DMS 273 treated with DMSO at 0.1 percent for 48 hours (cell line): ENCODE results near the gene DEXI.
A peak's percentile ranks its signal among the peaks of the same experiment; 100 is the strongest.
"Not testable (repeated sequence)": the region's sequence is repeated elsewhere in the genome, so short reads cannot be mapped to it uniquely, and the experiment has no call there.

ENCODE experiments used
- DNase-seq: peaks from one replicate; lab custom pipeline; 2025; lab: John Stamatoyannopoulos, UW

Gene DEXI

DNA sequence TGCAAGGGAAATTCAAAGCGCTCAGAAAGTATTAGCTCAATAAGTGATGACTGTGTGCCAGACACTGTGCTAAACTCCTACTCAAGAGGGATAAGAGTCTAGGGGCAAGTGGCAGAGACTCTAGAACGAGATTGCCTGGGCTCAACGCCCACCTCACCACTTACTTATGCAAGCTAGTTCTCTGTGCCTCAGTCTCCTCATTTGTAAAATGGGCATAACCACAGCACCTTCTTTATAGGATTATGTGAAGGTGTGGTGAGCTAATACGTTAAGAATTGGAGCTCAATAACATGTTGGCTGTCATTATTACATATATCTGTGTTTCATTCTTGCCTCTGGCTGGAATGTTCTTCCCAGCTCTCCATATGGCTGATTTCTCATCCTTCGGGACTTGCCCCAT, 15.4 kb downstream of the DEXI start:
- DNase-seq: no peak

GRCh38 chr16:10926094-10926493, 16.2 kb downstream of the DEXI start:
- DNase-seq: no peak

DNA sequence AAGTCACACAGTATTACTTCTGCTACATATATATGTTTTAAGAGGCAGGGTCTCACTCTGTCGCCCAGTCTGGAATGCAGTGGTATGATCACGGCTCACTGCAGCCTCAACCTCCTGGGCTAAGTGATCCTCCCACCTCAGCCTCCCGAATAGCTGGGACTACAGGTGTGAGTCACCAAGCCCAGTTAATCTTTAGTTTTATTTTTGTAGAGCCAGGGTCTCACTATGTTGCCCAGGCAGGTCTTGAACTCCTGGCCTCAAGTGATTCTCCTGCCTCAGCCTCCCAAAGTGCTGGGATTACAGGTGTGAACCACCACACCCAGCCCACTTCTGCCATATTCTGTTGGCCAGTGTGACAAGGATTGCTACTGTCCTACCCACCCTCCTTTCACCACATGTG, 17.0 kb downstream of the DEXI start:
- not testable (repeated sequence) for DNase-seq

DNA sequence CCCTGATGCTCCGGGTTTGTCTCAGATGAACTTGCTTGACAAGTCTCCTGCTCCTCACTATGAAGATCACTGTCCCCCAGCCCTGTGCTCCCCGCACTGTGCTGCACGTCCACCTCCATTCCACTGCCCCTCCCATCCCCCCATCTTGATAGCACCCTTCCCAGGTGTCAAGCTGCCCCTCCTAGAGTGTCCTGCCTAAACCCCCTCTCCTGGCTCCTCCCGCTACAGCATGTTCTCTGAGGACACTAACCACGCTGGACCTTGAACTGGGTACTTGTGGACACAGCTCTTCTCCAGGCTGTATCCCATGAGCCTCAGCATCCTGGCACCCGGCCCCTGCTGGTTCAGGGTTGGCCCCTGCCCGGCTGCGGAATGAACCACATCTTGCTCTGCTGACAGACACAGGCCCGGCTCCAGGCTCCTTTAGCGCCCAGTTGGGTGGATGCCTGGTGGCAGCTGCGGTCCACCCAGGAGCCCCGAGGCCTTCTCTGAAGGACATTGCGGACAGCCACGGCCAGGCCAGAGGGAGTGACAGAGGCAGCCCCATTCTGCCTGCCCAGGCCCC, 18.5 kb downstream of the DEXI start:
- no peak for DNase-seq

- no peak for DNase-seq
Observed at GRCh38 chr16:10923146-10923649, 19.1 kb downstream of the DEXI start.

GRCh38 chr16:10922328-10923145, 19.7 kb downstream of the DEXI start:
- no peak for DNase-seq

DNA sequence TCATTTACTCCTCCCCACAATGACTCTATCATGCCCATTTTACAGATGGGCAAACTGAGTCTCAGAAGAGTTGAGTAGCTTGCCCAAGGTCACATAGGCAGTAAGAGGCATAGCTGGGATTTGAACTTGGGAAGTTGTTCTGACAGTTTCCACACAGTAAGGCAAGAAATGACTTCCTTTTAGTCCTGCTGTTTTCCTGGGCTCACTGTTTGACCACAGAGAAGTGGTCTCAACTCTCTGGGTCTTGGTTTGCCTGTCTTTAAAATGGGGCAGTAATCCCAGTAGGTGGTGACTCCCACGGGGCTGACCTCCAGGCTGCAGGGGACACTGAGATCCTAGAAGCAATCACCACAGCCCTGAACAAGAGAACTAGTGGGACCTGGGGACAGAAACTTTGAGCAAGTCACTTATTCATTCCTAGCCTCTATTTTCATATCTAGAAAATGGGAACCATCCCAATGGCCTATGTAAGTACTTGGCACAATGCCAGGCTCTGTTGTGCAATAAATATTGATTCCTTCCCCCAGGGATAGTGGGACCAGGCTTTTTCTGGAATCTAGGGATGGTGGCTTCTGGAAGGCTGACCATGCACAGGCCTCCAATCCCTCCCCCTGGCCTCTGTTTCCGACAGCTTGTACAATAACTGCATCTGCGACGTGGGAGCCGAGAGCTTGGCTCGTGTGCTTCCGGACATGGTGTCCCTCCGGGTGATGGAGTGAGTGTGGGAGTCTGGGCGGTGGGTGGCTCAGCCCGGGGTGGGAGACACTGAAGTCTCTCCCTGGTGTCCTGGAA, 20.5 kb downstream of the DEXI start:
- no peak for DNase-seq

- no peak for DNase-seq
Observed at GRCh38 chr16:10920726-10921427, 21.4 kb downstream of the DEXI start.

DNA sequence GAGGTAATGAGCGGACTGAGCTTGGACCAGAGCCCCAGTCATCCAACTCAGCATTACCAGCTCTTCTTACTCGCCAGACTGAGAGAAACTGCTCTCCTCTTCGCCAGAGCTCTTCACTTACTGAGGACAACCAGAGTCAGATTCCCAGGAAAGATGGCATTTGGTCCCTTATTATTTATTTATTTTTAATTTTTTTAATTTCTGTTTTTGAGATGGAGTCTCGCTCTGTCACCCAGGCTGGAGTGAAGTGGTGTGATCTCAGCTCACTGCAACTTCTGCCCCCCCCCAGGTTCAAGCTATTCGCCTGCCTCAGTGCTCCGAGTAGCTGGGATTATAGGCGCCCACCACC, 23.3 kb downstream of the DEXI start:
- no peak for DNase-seq

- DNase-seq: peak; percentile 59
Observed at GRCh38 chr16:10918294-10919002, 23.8 kb downstream of the DEXI start.

- no peak for DNase-seq
Observed at GRCh38 chr16:10916534-10916933, 25.7 kb downstream of the DEXI start.

- DNase-seq: no peak
Observed at GRCh38 chr16:10911267-10911666, 31.0 kb downstream of the DEXI start.

DNA sequence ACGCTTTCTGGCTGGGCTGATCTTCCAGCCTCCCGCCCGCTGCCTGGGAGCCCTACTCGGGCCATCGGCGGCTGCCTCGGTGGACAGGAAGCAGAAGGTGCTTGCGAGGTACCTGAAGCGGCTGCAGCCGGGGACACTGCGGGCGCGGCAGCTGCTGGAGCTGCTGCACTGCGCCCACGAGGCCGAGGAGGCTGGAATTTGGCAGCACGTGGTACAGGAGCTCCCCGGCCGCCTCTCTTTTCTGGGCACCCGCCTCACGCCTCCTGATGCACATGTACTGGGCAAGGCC, 34.6 kb downstream of the DEXI start:
- no peak for DNase-seq

- no peak for DNase-seq
Observed at GRCh38 chr16:10906914-10907756, 35.1 kb downstream of the DEXI start.

GRCh38 chr16:10906482-10906881, 35.8 kb downstream of the DEXI start:
- DNase-seq: no peak

GRCh38 chr16:10902999-10903398, 39.3 kb downstream of the DEXI start:
- DNase-seq: no peak

GRCh38 chr16:10897134-10897533, 45.1 kb downstream of the DEXI start:
- no peak for DNase-seq

GRCh38 chr16:10896723-10897122, 45.5 kb downstream of the DEXI start:
- no peak for DNase-seq

DNA sequence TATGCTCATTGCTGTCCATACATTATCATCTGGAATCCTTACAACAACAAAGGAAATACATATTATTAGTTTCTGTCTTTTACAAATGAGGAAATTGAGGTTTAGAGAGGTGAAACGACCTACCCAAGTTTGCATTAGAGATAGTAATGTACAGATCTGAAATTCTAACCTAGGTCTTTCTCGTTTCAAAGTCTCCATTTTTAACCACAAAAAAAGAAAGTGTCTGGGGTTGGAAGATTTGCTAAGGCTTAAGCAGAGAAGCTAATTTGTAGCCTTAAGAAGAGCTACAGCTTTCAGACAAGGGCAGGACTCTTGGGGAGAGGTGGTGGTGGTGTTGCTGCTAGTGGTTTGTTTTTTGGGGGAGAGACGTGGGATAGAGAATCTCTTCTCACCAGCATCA, 46.1 kb downstream of the DEXI start:
- no peak for DNase-seq

DNA sequence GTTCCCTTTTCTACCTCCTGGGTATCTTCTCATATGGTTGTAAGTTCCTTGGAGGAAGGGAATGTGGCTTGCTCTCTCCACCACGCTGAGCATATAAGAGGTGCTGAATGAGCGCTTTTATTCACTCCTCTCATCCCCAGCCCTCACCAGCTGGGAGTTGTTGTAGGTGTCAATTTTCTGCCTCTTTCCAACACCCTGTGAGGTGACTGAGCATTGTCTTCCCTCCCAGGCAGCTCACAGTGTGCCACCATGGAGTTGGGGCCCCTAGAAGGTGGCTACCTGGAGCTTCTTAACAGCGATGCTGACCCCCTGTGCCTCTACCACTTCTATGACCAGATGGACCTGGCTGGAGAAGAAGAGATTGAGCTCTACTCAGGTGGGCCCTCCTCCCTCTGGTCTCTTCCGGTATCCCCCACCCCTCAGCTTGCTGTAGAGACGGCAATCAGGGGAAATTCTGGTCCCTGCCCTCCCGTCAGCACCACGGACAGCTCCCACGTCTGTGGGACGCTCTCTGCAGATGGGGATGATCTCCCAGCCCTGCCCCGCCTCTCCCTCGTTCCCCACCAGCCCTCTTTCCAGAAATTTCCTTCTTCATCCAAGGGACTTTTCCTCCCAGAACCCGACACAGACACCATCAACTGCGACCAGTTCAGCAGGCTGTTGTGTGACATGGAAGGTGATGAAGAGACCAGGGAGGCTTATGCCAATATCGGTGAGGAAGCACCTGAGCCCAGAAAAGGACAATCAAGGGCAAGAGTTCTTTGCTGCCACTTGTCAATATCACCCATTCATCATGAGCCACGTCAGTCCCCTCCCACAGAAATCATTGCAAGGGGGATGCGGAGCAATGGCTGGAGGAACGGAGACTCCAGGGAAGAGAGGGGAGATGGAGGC, 47.0 kb downstream of the DEXI start:
- no peak for DNase-seq
